GM19025 (cell line): ENCODE measurements around the gene PODN.

ENCODE experiments used
- ATAC-seq: cut with Tn5 transposase; IDR thresholded peaks from one replicate; pipeline ENCODE4 v1.9.1; 2021; ENCODE audit warnings: mild to moderate bottlenecking, low read depth, moderate library complexity; ENCODE audit not compliant: unreplicated experiment

Gene PODN, protein sequence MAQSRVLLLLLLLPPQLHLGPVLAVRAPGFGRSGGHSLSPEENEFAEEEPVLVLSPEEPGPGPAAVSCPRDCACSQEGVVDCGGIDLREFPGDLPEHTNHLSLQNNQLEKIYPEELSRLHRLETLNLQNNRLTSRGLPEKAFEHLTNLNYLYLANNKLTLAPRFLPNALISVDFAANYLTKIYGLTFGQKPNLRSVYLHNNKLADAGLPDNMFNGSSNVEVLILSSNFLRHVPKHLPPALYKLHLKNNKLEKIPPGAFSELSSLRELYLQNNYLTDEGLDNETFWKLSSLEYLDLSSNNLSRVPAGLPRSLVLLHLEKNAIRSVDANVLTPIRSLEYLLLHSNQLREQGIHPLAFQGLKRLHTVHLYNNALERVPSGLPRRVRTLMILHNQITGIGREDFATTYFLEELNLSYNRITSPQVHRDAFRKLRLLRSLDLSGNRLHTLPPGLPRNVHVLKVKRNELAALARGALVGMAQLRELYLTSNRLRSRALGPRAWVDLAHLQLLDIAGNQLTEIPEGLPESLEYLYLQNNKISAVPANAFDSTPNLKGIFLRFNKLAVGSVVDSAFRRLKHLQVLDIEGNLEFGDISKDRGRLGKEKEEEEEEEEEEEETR

DNA sequence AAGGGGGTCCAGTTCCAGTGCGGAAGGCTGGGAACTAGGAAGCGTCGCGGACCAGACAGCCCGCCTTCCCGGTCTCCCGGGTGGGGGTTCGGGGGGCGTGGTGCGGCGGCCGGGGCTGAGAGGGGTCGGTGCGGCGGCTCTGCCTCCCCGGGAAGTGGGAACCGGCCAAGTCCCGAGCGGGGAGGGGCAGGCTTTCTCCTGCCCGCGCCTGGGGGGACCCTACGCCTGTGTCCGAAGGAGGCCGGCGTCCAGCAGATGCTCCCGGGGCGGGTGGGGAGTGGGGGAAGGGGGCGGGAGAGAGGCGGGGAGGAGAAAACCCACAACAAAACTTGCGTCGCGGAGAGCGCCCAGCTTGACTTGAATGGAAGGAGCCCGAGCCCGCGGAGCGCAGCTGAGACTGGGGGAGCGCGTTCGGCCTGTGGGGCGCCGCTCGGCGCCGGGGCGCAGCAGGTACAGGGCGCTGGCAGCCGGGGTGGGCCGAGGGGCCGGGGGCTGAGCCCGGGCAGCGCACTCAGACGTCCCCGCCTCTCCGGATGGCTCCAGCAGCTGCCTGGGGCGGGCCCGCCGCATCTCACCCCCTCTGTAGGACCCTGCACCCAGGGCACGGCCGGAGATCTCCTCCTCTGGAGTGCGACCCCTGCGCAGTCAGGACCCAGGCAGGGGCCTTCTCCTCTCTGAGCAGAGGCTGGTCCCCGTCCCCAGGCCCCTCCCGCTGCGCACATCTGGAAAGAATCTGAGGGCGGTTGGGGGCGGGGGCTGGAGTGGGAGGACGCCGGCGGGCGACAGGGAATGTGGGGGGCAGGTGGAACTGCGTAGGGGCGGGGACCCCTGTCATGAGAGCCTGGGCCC lies at the start of gene PODN:
Gene PODN (plus strand): TSS at position 355 of the 849 bp plus-strand sequence. CDS start 7,643 bp downstream, outside the sequence.
- ATAC-seq: no peak

DNA sequence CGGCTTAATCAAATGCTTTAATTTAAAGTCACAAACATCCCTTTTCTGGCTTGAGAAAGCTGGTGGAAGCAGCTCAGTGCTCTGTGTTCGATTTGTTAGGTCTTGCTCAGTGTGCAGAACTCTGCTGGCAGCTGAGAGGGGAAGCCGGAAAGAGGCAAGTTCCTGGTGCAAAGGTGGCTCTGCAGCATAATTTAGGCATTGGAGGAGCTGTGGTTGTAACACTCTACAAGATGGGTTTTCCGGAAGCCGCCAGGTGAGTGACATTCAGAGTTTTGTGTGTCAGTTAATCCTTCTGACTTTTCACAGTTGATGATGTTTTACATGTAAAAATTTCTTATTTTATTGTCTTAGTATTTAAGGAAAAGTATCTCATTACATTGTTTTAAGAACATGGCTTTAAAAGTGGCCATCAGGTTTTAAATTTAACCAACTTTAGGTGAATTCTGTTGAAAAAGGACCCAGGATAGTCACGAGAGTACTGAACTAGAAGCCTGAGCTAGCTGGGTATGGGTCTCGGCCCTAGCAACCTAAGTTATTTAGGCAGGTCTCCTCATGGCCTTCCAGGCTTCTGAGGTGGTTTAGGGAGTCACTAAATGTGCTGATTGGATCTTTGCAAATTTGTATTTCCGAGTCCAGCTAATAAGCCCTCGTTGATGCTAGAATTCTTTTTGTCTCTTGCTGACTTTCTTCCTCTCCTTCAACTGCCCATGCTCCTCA lies 47.1 kb upstream of the PODN start:
- ATAC-seq: peak; percentile 80

DNA sequence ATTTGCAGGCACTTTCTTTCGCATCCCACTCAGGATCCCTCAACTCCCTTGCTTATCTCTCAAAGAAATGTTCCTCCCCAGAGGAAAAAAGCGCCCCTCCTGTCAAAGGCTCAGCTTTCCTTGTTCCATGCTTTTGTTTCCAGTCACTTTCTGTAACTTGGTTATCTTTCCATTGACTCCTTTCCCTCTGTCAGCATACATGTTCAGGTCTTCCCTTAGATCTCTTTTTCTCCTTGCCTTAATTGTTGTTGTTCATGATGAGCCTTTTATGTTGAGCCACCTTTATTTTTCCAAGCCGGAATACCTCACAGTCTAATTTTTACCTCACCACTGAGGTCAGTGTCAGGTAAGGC lies 46.5 kb upstream of the PODN start:
- ATAC-seq: no peak

DNA sequence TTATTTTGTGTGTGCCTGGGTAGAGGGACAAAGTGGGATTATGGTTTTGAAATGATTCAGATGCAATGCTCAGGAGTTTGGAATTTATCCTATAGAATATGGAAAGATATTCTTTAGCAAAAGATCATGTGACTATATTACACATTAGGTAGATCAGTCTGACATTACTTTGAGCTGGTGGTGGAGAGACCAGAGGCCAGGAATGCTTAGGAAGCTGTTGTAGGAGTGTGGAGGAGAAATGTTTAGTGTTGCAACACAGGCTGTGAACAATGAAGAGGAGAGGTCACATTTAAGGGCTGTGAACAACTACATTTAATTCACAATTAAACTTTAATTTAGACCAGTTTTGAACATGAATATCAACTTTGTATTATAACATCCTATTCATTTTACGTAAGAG lies 45.3 kb upstream of the PODN start:
- ATAC-seq: no peak

DNA sequence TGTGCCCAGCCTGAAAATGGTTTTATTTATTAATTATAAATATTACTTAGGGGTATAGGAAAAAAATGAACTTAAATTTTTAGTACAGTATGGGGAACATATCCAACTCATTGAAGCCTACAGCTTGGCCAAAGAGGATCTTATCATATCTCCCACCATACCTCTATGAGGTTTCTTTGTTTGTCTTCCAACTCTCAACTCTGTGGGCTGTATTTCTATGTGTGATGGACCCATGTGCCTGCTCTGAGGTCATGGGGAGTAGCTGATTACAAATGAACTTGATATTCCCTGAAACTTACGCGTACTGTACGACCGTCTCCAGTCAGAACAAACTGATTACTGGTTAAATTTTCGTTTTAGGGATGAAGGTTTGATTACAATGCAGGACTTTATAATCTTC lies 41.4 kb upstream of the PODN start:
- no peak for ATAC-seq

DNA sequence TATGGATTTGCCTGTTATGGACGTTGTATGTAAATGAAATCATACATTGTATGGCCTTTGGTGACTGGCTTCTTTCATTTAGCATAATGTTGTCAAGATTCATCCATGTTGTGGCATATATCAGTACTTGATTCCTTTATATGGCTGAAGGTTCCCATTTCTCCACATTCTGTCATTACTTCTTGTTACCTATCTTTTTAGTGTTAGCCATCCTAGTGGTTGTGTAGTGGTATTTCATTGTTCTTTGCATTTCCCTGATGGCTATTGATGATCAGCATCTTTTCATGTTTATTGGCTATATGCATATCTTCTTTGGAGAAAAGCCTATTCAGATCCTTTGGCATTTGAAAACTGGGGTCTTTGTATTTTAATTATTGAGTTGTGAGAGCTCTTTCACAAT lies 39.8 kb upstream of the PODN start:
- no peak for ATAC-seq

DNA sequence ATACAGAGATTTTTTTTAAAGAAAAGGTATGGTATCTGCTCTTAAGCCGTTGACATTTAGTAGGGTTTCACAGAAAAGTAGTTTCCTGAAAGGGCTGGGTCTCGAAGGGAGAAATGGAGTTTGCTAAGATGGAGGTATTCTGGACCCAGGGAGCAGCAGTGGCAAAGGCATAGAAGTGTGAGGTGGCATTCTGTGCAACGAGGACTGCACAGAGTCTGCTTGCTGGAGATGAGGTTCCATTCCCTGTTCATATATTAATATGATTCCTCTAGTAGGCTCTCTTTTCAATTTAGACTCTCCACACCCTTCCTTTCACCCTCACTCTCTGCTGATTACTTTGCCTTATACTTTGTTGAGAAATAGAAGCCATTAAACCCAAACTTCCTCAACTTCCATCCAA lies 38.5 kb upstream of the PODN start:
- ATAC-seq: no peak

DNA sequence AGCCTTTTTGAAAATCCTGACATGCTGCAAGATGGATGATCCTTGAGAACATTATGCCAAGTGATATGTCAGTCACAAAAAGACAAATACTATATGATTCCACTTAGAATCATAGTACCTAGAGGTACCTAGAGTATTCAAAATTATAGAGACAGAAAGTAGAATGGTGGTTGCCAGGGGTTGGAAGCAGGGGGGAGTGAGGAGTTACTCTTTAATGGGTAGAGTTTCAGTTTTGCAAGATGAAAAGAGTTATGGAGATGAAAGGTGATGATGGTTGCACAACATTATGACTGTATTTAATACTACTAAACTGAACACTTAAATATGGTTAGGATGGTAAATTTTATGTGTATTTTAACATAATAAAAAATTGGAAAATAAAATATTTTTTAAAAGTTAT lies 37.9 kb upstream of the PODN start:
- ATAC-seq: no peak

DNA sequence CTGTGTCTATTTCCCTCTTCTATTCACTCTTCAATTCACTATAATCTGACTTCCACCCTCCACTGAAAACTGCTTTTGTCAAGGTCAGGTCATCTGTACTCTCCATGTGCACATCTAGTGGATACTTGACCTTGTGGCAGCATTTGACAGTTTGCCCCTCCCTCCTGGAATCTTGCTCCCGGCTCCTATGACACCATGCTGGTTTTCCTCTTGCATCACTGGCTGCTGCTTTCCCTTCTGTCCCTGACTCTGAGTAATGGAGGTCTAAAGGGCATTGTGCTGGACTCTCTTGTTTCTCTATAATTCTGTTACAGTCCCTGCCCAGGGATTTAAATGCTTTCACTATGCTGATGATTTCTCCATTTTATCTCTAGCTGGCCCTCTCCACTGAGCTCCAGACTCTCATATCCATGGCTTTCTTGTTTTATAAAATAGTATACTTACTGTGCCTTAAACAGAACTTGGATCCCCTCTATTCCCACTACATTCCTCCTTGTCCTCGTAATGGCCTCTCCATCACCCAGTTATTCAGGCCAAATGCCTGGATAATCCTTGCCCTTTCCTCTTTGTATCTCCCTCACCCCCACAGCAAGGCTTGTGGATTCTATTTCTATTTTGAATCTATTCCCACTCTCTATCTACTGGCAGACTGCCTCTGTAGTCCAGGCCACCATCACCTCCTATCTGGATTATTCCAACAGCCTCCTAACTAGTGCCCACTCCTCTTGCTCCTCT lies 36.8 kb upstream of the PODN start:
- no peak for ATAC-seq

DNA sequence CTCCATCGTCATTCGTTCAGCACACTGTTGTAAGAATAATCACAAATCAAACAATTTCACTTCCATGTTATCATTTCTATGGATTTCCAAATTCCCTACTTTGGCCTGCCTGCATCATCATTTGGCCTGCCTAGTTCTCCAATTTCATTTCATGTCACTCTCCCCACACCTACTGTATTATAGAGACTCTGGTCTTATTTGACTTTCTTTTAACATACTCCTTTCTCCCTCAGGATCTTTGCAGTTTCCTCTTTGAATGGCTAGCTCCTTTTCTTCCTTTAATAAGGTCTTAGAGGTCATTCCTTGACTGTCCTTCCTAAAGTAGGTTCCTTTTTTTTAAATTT lies 36.3 kb upstream of the PODN start:
- ATAC-seq: no peak

DNA sequence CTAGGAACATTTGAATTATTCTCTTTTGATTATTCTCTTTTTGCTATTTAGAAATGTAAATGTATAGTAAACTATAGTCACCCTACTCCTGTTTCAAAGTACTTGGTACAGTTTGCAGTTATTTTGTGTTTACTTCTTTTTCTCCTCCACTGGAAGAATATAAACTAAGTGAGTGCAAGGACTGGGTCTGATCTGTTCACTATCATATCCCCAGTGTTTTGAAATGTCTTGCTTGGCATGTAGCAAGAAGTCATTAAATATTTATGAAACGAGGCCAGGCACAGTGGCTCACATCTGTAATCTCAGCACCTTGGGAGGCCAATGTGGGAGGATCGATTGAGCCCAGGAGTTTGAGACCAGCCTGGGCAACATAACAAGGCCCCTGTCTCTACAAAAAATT lies 35.8 kb upstream of the PODN start:
- ATAC-seq: no peak

DNA sequence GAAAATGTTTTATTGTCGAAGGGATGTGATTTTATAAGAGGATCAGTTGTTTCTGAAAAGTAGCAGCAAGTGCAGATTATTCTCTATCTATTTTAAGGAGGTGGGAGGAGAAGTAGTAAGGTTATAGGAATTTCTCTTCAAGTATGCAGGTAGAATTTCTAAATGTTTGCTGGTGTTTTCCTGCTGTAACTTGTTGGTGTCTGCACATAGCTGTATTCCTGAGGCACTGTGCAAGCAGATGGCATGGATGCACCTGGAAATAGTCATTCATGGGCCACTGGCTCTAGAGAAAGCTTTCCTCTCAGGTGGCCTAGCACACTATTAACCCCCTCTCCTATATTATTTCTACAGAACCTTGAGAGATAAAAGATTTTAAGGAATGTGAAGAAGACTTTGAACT lies 30.3 kb upstream of the PODN start:
- no peak for ATAC-seq

DNA sequence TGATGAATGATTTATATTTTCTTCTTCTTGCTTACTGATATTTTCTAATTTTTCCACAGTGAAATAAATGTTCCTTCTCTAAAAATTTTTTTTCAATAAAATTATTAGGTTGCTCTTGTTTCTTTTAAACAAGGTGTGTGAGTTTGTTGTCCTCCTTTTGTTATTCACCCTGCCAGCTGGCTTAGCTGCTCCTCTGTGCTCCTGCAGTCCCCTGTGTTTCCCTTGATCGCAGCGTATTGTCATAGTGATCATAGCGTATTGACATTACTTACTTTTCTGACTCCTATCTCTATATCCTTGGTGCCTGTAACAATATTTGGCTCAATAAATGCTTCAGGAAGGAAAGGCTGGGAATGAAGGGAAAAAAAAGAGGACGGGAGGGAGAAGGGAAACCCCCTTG lies 24.9 kb upstream of the PODN start:
- no peak for ATAC-seq

DNA sequence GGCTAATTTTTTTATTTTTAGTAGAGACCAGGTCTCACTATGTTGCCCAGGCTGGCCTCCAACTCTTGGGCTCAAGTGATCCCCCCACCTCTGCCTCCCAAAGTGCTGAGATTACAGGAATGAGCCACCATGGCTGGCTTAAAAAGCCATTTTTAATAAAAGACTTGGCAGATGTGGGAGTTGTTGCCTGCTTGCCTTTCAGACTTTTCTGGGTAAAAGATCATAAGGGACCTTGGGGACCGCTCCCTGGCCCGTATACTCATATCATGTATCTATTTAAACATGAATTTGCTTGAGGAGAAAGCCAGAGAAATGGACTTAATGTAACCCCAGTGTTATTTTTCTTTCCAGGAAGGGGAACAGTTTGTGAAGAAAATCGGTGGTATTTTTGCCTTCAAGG lies 23.4 kb upstream of the PODN start:
- no peak for ATAC-seq

DNA sequence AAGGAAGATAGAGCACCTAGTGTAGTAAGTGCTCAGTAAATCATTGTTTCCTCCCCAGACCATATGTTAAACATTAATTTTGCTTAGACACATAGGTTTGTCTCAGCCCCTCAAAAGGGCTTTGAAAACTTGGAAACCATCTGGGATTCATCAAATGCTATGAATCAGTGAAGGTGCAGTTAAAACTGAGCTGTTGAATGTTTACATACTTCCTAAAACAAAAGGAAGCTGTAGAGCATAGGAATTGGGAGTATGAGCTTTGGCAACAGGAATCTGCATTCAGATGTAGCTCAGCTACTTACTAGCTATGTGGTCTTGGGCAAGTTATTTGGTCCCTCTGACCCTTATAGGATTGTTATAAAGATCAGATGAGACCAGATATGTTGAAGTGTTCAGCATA lies 18.7 kb upstream of the PODN start:
- no peak for ATAC-seq

DNA sequence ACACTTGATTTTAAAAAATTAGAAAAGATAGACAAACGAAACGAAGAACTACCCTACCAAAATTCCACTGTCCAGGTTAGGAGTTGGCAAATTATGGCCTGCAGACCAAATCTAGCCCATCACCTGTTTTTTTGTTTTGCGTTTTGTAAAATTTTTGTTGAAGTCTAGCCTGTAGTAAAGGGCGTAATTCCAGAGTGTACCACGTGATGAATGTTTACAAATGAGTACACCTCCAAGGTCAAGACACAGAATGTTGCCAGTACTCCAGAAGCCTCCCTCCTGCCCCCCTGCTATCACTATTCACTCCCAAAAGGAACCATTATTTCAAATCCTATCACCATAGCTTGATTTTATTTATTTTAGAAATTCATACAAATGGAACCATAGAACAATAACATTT lies 17.1 kb upstream of the PODN start:
- no peak for ATAC-seq

DNA sequence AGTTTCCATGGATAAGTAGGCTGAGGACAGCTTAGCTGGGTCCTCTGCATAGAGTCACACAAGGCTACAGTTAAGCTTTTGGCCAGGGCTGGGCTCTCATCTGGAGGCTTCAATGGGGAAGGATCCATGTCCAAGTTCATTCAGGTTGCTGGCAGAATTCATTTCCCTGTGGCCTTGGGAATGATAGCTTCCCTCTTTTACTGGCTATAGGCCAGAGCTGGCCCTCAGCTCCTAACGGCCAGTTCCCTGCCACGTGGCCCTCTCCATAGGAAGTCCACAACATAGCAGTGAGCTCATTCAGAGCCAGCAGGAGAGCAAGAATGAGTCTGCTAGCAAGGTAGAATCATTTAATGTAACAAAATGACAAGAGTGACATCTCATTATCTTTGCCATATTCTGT lies 15.1 kb upstream of the PODN start:
- no peak for ATAC-seq

DNA sequence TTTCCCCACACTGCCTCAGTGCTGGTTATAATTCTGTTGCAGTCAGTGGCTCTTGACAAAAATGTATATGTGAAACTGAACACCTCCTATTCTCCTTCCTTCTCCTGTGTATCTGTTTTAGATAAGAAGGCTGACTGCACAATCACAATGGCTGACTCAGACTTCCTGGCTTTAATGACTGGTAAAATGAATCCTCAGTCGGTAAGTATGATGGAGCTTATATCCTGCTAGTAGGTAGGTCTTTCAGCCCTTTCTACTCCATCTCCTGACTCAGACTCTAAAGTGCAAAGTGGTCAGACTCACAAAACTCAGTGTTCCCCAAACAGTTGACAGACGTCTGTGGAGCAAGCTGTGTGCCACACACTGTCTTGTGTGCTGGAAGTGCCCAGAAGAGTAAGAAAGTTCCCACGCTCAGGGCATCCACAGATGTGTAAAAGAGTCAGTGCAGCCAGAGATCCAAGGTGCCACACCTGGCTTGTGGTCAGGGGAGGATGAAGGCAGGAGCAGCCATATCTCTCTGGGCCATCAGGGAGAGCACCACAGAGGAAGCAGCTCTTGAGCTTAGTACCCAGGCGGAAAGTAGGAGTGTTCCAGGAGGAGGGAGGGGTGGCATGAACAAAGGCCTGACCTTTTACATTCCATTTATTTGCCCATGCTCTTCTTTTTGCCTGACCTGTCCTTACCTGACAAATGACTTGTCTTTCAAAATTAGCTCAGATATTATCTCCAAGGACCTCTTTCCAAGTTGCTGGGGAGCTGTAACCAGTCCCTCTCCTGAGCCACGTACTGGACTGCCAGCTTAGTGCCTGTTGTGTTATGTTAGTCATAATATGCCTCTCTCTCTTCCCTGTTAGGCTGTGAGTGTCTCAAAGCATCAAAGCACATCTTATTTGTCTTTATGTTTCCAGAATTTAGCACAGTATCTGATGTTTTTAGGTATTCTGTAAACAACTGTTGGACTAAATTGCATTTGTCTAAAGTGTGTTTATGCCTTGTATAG lies 14.0 kb upstream of the PODN start:
- no peak for ATAC-seq

DNA sequence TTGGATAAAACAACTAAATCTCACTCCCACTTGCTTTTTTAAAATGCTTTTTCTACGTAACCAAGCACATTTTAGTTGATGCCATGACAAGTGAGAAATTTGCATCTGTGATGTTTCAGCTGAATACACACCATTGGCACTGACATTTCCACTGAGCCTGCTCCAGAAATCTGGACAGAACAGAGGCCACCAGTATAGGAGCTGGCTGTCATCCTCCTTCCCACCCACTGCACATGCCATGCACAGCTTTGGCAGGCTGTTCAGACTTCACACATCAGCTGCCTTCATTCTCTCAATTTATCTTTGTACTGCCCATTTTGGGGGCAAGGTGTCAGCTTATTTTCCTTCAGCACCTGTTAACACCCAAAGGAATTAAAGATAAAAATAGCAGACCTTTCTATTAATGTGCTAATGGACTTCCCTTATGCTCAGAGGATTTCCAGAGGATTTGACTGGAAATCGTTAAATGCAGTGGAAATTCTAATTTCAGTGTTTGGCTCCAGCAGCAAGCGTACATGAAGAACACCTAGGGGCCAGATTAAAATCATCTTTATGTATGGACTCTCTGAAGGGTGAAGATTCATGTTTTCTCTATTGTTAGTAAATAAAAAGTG lies 12.9 kb upstream of the PODN start:
- no peak for ATAC-seq
